Ovary (tissue), 9 donors: ENCODE data around the gene KIF6. TPM values are rescaled to one million over a fixed set of nuclear protein-coding genes. Genes with fewer than 3 reads are reported as not detected.

Experiments
- DNase-seq, 5 donors: peaks; one replicate each; pipeline ENCODE4 v3.0.0-alpha.2; 2019 to 2020
- H3K27ac ChIP-seq, 2 donors: fragments of 200-600 bp; one replicate each; pipeline versions ENCODE4 v1.5.1 to v1.8.0; 2019 to 2022
- H3K27me3 ChIP-seq: fragments of 200-600 bp; one replicate; pipeline ENCODE4 v1.8.0; 2022
- H3K36me3 ChIP-seq: fragments of 200-600 bp; sonication (generic); one replicate; pipeline ENCODE4 v1.5.1; 2019
- H3K4me1 ChIP-seq: one replicate; pipeline ENCODE4 v1.8.1; 2013; ENCODE audit warnings: mild to moderate bottlenecking, moderate library complexity; ENCODE audit not compliant: insufficient read depth
- H3K4me3 ChIP-seq: fragments of 200-600 bp; sonication (generic); one replicate; pipeline ENCODE4 v1.5.1; 2017
- H3K9me3 ChIP-seq, 2 donors: fragments of 200-600 bp in 1 of 2; sonication (generic) in 1 of 2; one replicate each; pipeline versions ENCODE4 v1.5.1 to v1.8.1; 2013 to 2019; ENCODE audit warnings: mild to moderate bottlenecking in 1 of 2, moderate library complexity in 1 of 2
- CTCF ChIP-seq, 3 donors: fragments of 450-650 bp in 2 of 3; fragments of 200-600 bp in 1 of 3; IDR thresholded peaks; one replicate each; pipeline versions ENCODE4 v1.5.1 to v1.8.0; 2016 to 2022; ENCODE audit warnings: antibody characterized with exemption in 3 of 3, mild to moderate bottlenecking in 1 of 3
- EP300 ChIP-seq: sonication (generic); formaldehyde crosslinking; IDR thresholded peaks from one replicate; pipeline ENCODE4 v1.6.1; 2017; ENCODE audit warnings: antibody characterized with exemption
- POLR2A ChIP-seq: fragments of 450-650 bp; IDR thresholded peaks from one replicate; pipeline ENCODE4 v1.6.1; 2017; ENCODE audit warnings: antibody characterized with exemption, mild to moderate bottlenecking, moderate library complexity
- WGBS, 3 donors: extraction: QIAGEN DNeasy Blood & Tissue Kit in 1 of 3; methylation state at CpG; one replicate each; pipeline versions ENCODE4 v1.1.5 to v1.1.7; 2013 to 2017; 5-methylcytosine and 5-hydroxymethylcytosine counted together
- intact Hi-C, 4 donors: fragments of 100-400 bp; cut with DNase I; formaldehyde crosslinking; loops; one replicate each; pipeline versions ENCODE4 v1.11.0 to v1.15.1; 2022 to 2023
- polyA plus RNA-seq, 2 donors: library from polyadenylated mRNA; stranded (reverse); fragments of 200-250 nt in 1 of 2; fragments of 350-450 nt in 1 of 2; fragmentation: Illumina TruSeq in 1 of 2; extraction: RNeasy Lipid Tissue Mini Kit (QIAGEN cat#74804) in 1 of 2; gene quantifications; one replicate each; pipeline ENCODE4 v1.2.3, GENCODE V29; 2013 to 2014
- total RNA-seq, 7 donors: library from RNA; depleted of rRNA in 2 of 7; stranded (reverse); fragments of >200 nt in 2 of 7; fragmentation: NEBNext Ultra II Directional in 3 of 7; extraction: Animal tissue kit (Norgen Biotek cat#: 25700) in 3 of 7; gene quantifications; one replicate each; pipeline versions ENCODE4 v1.1.0 to v1.2.4, GENCODE V29; 2016 to 2023
- donor health status: DM: no; HTN: no; CAD: no; lungs with moderate emphysema.
- donor health status: DM: no; HTN: no; CAD: no.
- donor health status: Bipolar disorder and iron deficiency.
- donor health status: DM: yes; HTN: yes; CAD: no.
- donor health status: DM: no; HTN: no; CAD: no.
- donor health status: DM: yes; HTN: yes; CAD: no.

Gene KIF6
- total and polyA plus RNA-seq, 9 donors = 0.12 to 2.1 (median 0.82) TPM

GRCh38 chr6:39342692-39343395 lies 382.4 kb downstream of the KIF6 start:
- Histone ChIP-seq H3K27ac (peak overlapping the region in 1 of 2 donors; percentile 41), H3K4me1 (peaks cover 19% of the 10 kb centered on the region), H3K36me3 (no peaks in the 10 kb centered on the region), H3K4me3 (no peak overlapping the region), H3K9me3 (no peaks in the 10 kb centered on the region), H3K27me3 (no peaks in the 10 kb centered on the region)
- WGBS, 3 donors = 24 to 45% (median 31%) methylated on average over 14 of the region's 14 CpGs
- DNase-seq = peak; percentile 25 to 73 (median 51)
- TF ChIP-seq EP300 = no peak
- no peak for TF ChIP-seq CTCF (IDR thresholded peaks at IDR 0.05)
- no peak for TF ChIP-seq POLR2A
- intact Hi-C loops = no loop called here

- intact Hi-C loops = no loop called here
- Histone ChIP-seq H3K27ac (no peak overlapping the region), H3K36me3 (no peaks in the 10 kb centered on the region), H3K27me3 (no peaks in the 10 kb centered on the region), H3K9me3 (no peaks in the 10 kb centered on the region), H3K4me1 (peaks cover 19% of the 10 kb centered on the region), H3K4me3 (no peak overlapping the region)
- 93 to 96% (median 94%) methylated on average over 5 of the region's 5 CpGs for WGBS, 3 donors
- no peak for DNase-seq
- TF ChIP-seq POLR2A (no peak), EP300 (no peak), CTCF (IDR thresholded peaks at IDR 0.05) (no peak)
Measured at GRCh38 chr6:39341937-39342336, 383.3 kb downstream of the KIF6 start.

- no peak for DNase-seq
- no peaks in the 10 kb centered on the region for H3K27me3 ChIP-seq
- H3K36me3 ChIP-seq = no peaks in the 10 kb centered on the region
- no peaks in the 10 kb centered on the region for H3K9me3 ChIP-seq
- intact Hi-C loops = no loop called here
- no peak overlapping the region for H3K4me3 ChIP-seq
- no peak overlapping the region for H3K27ac ChIP-seq
- H3K4me1 ChIP-seq = peaks cover 19% of the 10 kb centered on the region
- TF ChIP-seq CTCF (IDR thresholded peaks at IDR 0.05) = no peak
- no peak for TF ChIP-seq POLR2A
- TF ChIP-seq EP300 = no peak
- WGBS, 3 donors = 92 to 98% (median 93%) methylated on average over 3 of the region's 3 CpGs
Measured at GRCh38 chr6:39341352-39341751, 383.9 kb downstream of the KIF6 start.

GRCh38 chr6:39339868-39340550 lies 385.2 kb downstream of the KIF6 start:
- no peak for DNase-seq
- Histone ChIP-seq H3K4me3 (no peak overlapping the region), H3K4me1 (peaks cover 19% of the 10 kb centered on the region), H3K36me3 (no peaks in the 10 kb centered on the region), H3K9me3 (no peaks in the 10 kb centered on the region), H3K27ac (no peak overlapping the region), H3K27me3 (no peaks in the 10 kb centered on the region)
- WGBS, 3 donors = 23 to 30% (median 30%) methylated on average over 10 of the region's 10 CpGs
- intact Hi-C loops = no loop called here
- TF ChIP-seq CTCF (IDR thresholded peaks at IDR 0.05) (no peak), POLR2A (no peak), EP300 (no peak)
